HCT116 (cell line): ENCODE data around the gene SCN2A. TPM values are rescaled to one million over a fixed set of nuclear protein-coding genes. Genes with fewer than 3 reads are reported as not detected.

Source experiments
- ATAC-seq: fragments of 200-7000 bp; cut with Tn5 transposase; 2 replicates; pipeline ENCODE4 v1.9.1; 2020; ENCODE audit warnings: mild to moderate bottlenecking, moderate library complexity
- BruUV-seq: library from RNA; stranded (reverse); fragments of 400-500 nt; replicated peaks from 2 replicates; lab custom pipeline; 2021; lab: Mats Ljungman, UMichigan
- CTCF ChIA-PET: fragments of 300-600 bp; sonication (Branson Sonifier 250); formaldehyde crosslinking; loops from one replicate; lab custom pipeline; 2021; ENCODE audit warnings: antibody characterized with exemption; lab: Charles Lee
- POLR2A ChIA-PET: fragments of 300-600, 350-600 bp; sonication (Branson Sonifier 250); formaldehyde crosslinking; loops from one replicate; lab custom pipeline; 2021; ENCODE audit warnings: antibody characterized with exemption; lab: Charles Lee
- RAD21 ChIA-PET, 2 experiments: fragments of 300-600 bp; sonication (Branson Sonifier 250); formaldehyde crosslinking; loops; one replicate each; lab custom pipeline; 2023; ENCODE audit warnings: low total read pairs in 2 of 2; ENCODE audit not compliant: uncharacterized antibody in 2 of 2, unreplicated experiment in 2 of 2, low non-redundant PET in 1 of 2; lab: Charles Lee
- DNase-seq: peaks from one replicate; pipeline ENCODE4 v3.0.0-alpha.2; 2010; ENCODE audit warnings: low read depth, low spot score
- H2AFZ ChIP-seq: fragments of 200-600 bp; shearing (Covaris generic), sonication (generic); 2 replicates; pipeline ENCODE4 v1.6.1; 2017; ENCODE audit warnings: low read depth, mixed run types, mixed read lengths, antibody characterized with exemption, low read length; ENCODE audit not compliant: poor library complexity, severe bottlenecking
- H3K27ac ChIP-seq: 2 replicates; pipeline ENCODE4 v1.5.1; 2012; ENCODE audit warnings: low read depth, low read length
- H3K27me3 ChIP-seq: fragments of 200-600 bp; sonication (generic); 2 replicates; pipeline ENCODE4 v1.6.1; 2016; ENCODE audit warnings: mixed run types, low read length, mixed read lengths; ENCODE audit not compliant: insufficient read depth
- H3K36me3 ChIP-seq, 2 experiments: fragments of 200-500 bp in 1 of 2; fragments of 200-600 bp in 1 of 2; sonication (Bioruptor generic) in 1 of 2; sonication (generic) in 1 of 2; 2 replicates each; pipeline versions ENCODE4 v1.5.1 to v1.6.1; 2014 to 2016; ENCODE audit warnings: low read length in 2 of 2, inconsistent platforms in 1 of 2, mixed read lengths in 1 of 2, mixed run types in 1 of 2; ENCODE audit not compliant: insufficient read depth in 2 of 2, control insufficient read depth in 1 of 2
- H3K4me1 ChIP-seq, 2 experiments: fragments of 200-600 bp in 1 of 2; sonication (generic) in 1 of 2; 2 replicates each; pipeline versions ENCODE4 v1.5.1 to v1.6.1; 2012 to 2017; ENCODE audit warnings: low read length in 2 of 2, inconsistent platforms in 1 of 2, mild to moderate bottlenecking in 1 of 2, mixed read lengths in 1 of 2, mixed run types in 1 of 2, moderate library complexity in 1 of 2; ENCODE audit not compliant: insufficient read depth in 2 of 2, control insufficient read depth in 1 of 2
- H3K4me2 ChIP-seq: fragments of 200-600 bp; sonication (generic); 2 replicates; pipeline ENCODE4 v1.6.1; 2017; ENCODE audit warnings: mixed run types, low read length, mixed read lengths
- H3K4me3 ChIP-seq, 2 experiments: fragments of 200-600 bp in 1 of 2; sonication (generic) in 1 of 2; replicated peaks in 1 of 2; 2 replicates each; pipeline ENCODE4 v1.5.1; 2011 to 2016; ENCODE audit warnings: low read length in 2 of 2, control low read depth in 1 of 2, low read depth in 1 of 2, mild to moderate bottlenecking in 1 of 2, mixed read lengths in 1 of 2, mixed run types in 1 of 2
- H3K79me2 ChIP-seq: fragments of 200-600 bp; sonication (generic); 2 replicates; pipeline ENCODE4 v1.6.1; 2017; ENCODE audit warnings: mild to moderate bottlenecking, mixed run types, low read length, moderate library complexity, mixed read lengths; ENCODE audit not compliant: insufficient read depth
- H3K9ac ChIP-seq: fragments of 200-600 bp; sonication (generic); 2 replicates; pipeline ENCODE4 v1.6.1; 2016; ENCODE audit warnings: low read length, mixed read lengths
- H3K9me2 ChIP-seq: fragments of 200-600 bp; sonication (generic), shearing (Covaris generic); 2 replicates; pipeline ENCODE4 v1.6.1; 2017; ENCODE audit warnings: mixed run types, mild to moderate bottlenecking, moderate library complexity; ENCODE audit not compliant: insufficient read depth
- H3K9me3 ChIP-seq, 2 experiments: fragments of 200-500 bp in 1 of 2; fragments of 200-600 bp in 1 of 2; sonication (Bioruptor generic) in 1 of 2; sonication (generic) in 1 of 2; 2 replicates each; pipeline ENCODE4 v1.6.1; 2014 to 2017; ENCODE audit warnings: low read length in 2 of 2, mixed read lengths in 2 of 2, inconsistent platforms in 1 of 2, low read depth in 1 of 2, mild to moderate bottlenecking in 1 of 2, mixed run types in 1 of 2, moderate library complexity in 1 of 2; ENCODE audit not compliant: control insufficient read depth in 1 of 2, insufficient read depth in 1 of 2
- H4K20me1 ChIP-seq: fragments of 200-600 bp; sonication (generic), shearing (Covaris generic); 2 replicates; pipeline ENCODE4 v1.6.1; 2017; ENCODE audit warnings: mixed run types, mild to moderate bottlenecking, moderate library complexity; ENCODE audit not compliant: insufficient read depth
- ATF3 ChIP-seq: IDR thresholded peaks from 2 replicates; pipeline ENCODE4 v1.6.1; 2012
- CEBPB ChIP-seq: IDR thresholded peaks from 2 replicates; pipeline ENCODE4 v1.6.1; 2012; ENCODE audit warnings: low read depth
- EGR1 ChIP-seq: IDR thresholded peaks from 2 replicates; pipeline ENCODE4 v1.6.1; 2012; ENCODE audit warnings: low read depth
- ELF1 ChIP-seq: IDR thresholded peaks from 2 replicates; pipeline ENCODE4 v1.6.1; 2012; ENCODE audit warnings: low read depth, borderline replicate concordance
- EZH2phosphoT487 ChIP-seq: fragments of 200-600 bp; IDR thresholded peaks from 2 replicates; pipeline ENCODE4 v1.6.1; 2018; ENCODE audit warnings: antibody characterized with exemption, borderline replicate concordance
- POLR2AphosphoS5 ChIP-seq: IDR thresholded peaks from 2 replicates; pipeline ENCODE4 v1.6.1; 2011; ENCODE audit warnings: mild to moderate bottlenecking, low read depth, low read length, moderate library complexity
- SRF ChIP-seq: IDR thresholded peaks from 2 replicates; pipeline ENCODE4 v1.6.1; 2012; ENCODE audit warnings: low read depth
- TCF7L2 ChIP-seq: IDR thresholded peaks from 2 replicates; pipeline ENCODE4 v1.7.0; 2011; ENCODE audit warnings: borderline replicate concordance, inconsistent platforms; ENCODE audit not compliant: insufficient read depth, insufficient read length; ENCODE audit errors: extremely low read depth
- YY1 ChIP-seq: IDR thresholded peaks from 2 replicates; pipeline ENCODE4 v1.6.1; 2011; ENCODE audit warnings: low read length, low read depth, moderate library complexity, mild to moderate bottlenecking; ENCODE audit not compliant: insufficient replicate concordance; ENCODE audit errors: extremely low read depth
- ZBTB33 ChIP-seq: IDR thresholded peaks from 2 replicates; pipeline ENCODE4 v1.6.1; 2011; ENCODE audit warnings: mild to moderate bottlenecking, low read length, moderate library complexity; ENCODE audit not compliant: insufficient replicate concordance; ENCODE audit errors: extremely low read depth
- ZFX ChIP-seq: fragments of 450-650 bp; IDR thresholded peaks from 2 replicates; pipeline ENCODE4 v1.6.1; 2017
- ZNF274 ChIP-seq: fragments of 200-500 bp; sonication (Bioruptor generic); IDR thresholded peaks from 2 replicates; pipeline ENCODE4 v1.6.1; 2014; ENCODE audit warnings: mild to moderate bottlenecking, low read depth, low read length, inconsistent platforms
- intact Hi-C: fragments of 100-400 bp; cut with micrococcal nuclease; formaldehyde crosslinking; loops from 2 replicates; pipeline ENCODE4 v1.10.0; 2022
- total RNA-seq: library from RNA; stranded (reverse); gene quantifications from one replicate; pipeline ENCODE4 v1.2.1, GENCODE V29; 2021; ENCODE audit not compliant: unreplicated experiment

SCN2A gene
- total RNA-seq, 1 experiment from 2014 or later: 0.25 TPM

- TF ChIP-seq CEBPB (no peak), EZH2phosphoT487 (no peak), TCF7L2 (no peak), EGR1 (no peak), ZNF274 (no peak)
These were observed 46.5 kb upstream of the SCN2A start (continued) for GRCh38 chr2:165192729-165193128.

GRCh38 chr2:165193178-165193777 is 45.9 kb upstream of the SCN2A start:
- no TSS peak for BruUV-seq
- RAD21 ChIA-PET: no interaction called here

More at GRCh38 chr2:165193178-165193777, 45.9 kb upstream of the SCN2A start:
- intact Hi-C loops: no loop called here
- Histone ChIP-seq H2AFZ (no peak overlapping the region), H3K9me3 (no peaks in the 10 kb centered on the region), H3K79me2 (no peaks in the 10 kb centered on the region), H3K27me3 (peaks cover 40% of the 10 kb centered on the region; the same call in 1 of the 2 replicates), H3K9ac (no peak overlapping the region), H3K4me1 (no peaks in the 10 kb centered on the region), H3K4me3 (no peak overlapping the region), H3K36me3 (no peaks in the 10 kb centered on the region), H3K27ac (no peak overlapping the region), H3K9me2 (no peaks in the 10 kb centered on the region), H3K4me2 (no peak overlapping the region), H4K20me1 (no peaks in the 10 kb centered on the region)
- no peak for DNase-seq
- ChIA-PET CTCF (interaction anchor here (0.7 kb wide), 1 partner anchor 10 kb away, joined by 4 read pairs; the partner anchor contains the start of gene SCN3A), POLR2A (no interaction called here)
- ATAC-seq: no peak
- TF ChIP-seq YY1: no peak
- TF ChIP-seq EZH2phosphoT487: no peak
- no peak for TF ChIP-seq ATF3
- no peak for TF ChIP-seq ZFX
- no peak for TF ChIP-seq ELF1
- TF ChIP-seq ZBTB33: no peak
- TF ChIP-seq POLR2AphosphoS5: no peak
- TF ChIP-seq SRF: no peak
- TF ChIP-seq EGR1: no peak
